ENCODE measurements around the gene IFNA6. TPM values are rescaled to one million over a fixed set of nuclear protein-coding genes. Genes with fewer than 3 reads are reported as not detected.

Gene IFNA6
- total RNA-seq: not detected in 2 replicates

DNA sequence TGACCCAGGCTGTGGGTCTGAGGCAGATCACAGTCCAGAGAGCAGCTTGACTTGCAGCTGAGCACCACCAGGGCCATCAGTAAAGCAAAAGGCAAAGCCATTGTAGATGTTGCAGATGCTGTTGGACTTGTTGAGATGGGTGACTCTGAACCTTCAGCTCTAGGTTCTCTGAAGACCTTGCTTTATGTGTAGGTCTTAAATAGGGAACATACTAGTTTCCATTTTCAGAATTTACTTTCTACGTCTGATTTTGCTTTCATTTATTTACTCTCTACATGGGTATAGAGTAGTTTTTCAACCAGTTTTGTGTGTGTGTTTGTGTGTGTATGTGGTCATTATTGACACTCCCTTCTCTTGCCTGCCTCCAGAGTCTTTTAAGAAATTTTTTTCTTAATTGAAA is at the start of gene IFNA6:
TSS of gene IFNA6 (minus strand) at position 101 of the 400 bp plus-strand sequence. CDS start at position 101, 0 bp downstream.

DNA sequence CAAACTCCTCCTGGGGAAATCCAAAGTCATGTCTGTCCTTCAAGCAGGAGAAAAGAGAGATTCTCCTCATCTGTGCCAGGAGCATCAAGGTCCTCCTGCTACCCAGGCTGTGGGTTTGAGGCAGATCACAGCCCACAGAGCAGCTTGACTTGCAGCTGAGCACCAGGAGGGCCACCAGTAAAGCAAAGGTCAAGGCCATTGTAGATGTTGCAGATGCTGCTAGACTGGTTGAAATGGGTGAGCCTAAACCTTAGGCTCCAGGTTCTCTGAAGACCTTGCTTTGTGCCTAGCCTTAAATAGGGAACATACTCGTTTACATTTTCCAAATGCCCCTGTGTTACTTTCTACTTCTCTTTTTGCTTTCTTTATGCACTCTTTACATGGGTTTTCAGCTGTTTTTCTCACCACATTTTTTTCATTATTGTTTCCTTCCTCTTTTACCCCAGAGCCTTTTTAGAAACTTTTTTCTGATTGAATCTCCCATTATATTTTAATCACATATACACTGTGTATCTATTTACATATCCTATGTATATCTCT is 34.5 kb upstream of the IFNA6 start, which contains the start of gene IFNA2:
TSS of gene IFNA2 (minus strand) at position 268 of the 540 bp plus-strand sequence. CDS start at position 199, 69 bp downstream.

GRCh38 chr9:21367957-21368356 is 17.3 kb upstream of the IFNA6 start, which contains the start of gene IFNA13:
TSS of gene IFNA13 (minus strand) at chr9:21368057. CDS start at chr9:21368010, 47 bp downstream.

DNA sequence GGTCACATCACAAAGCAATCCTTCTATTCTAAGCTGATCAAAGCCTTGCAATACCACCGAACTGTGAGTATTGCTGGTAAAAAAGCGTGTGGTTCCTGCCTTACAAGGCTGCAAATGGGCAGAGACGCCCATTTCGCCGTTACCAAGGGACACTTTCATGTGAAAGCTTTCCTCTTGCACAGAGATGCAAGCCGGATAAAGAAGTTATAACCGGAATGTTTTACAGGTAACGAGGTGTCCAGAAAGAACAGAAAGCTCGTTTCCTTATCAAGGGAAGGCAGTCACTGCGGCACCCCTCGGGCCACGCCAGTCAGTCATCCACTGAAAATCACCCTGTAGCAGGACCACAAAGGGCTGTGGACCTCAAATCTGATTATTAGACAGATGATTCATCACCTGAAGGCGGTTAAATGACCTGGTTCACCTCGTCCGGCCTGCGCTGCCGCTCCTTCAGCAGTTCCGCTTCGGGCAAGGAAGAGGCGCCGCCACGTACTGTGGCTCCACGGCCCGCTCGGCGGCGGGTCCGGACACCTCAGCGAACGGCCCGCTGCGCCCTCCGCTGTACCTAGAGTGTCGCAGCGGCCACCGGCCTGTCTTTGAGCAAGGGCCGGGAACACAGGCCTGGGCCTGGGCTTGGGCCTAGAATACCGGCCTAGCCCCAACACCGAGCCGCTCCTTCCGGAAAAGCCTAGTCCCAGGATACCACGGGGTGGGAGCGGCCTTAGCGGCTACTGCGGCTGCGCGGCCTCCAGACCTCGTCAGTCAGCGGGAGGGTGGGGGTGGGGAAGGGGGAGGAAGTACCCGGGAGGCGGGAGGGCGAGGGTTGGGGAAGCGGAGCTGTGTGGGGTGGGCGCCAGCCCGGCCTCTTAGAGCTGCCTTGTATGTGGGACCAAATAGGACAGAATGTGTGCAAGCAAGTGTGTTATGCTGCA is 15.7 kb downstream of the IFNA6 start, which contains the start of gene KLHL9:
TSS of gene KLHL9 (minus strand) at position 704 of the 932 bp plus-strand sequence. CDS start at position 159, 545 bp downstream.

GRCh38 chr9:21305213-21305612 is 45.5 kb downstream of the IFNA6 start, which contains the start of gene IFNA5:
TSS of gene IFNA5 (minus strand) at chr9:21305313. CDS start at chr9:21305256, 57 bp downstream.

Other genes starting within 250 kb of the IFNA6 start
- not detected in 2 replicates for gene IFNW1, start 209.1 kb downstream of the IFNA6 start, total RNA-seq
- gene IFNA21, start 184.2 kb downstream of the IFNA6 start, total RNA-seq: not detected in 2 replicates
- not detected in 2 replicates for gene IFNA4, start 163.3 kb downstream of the IFNA6 start, total RNA-seq
- not detected in 2 replicates for gene IFNA7, start 148.7 kb downstream of the IFNA6 start, total RNA-seq
- not detected in 2 replicates for gene IFNA10, start 143.7 kb downstream of the IFNA6 start, total RNA-seq
- gene IFNA16, start 133.6 kb downstream of the IFNA6 start, total RNA-seq: not detected in 2 replicates
- not detected in 2 replicates for gene IFNA17, start 122.7 kb downstream of the IFNA6 start, total RNA-seq
- gene IFNA14, start 110.9 kb downstream of the IFNA6 start, total RNA-seq: not detected in 2 replicates
- not detected in 2 replicates for gene IFNA5, start 45.6 kb downstream of the IFNA6 start, total RNA-seq
- 22.7 and 24.3 TPM in 2 replicates for gene KLHL9, start 15.5 kb downstream of the IFNA6 start, total RNA-seq
- not detected in 2 replicates for gene IFNA13, start 17.2 kb upstream of the IFNA6 start, total RNA-seq
- gene IFNA2, start 34.5 kb upstream of the IFNA6 start, total RNA-seq: not detected in 2 replicates
- gene IFNA8, start 58.2 kb upstream of the IFNA6 start, total RNA-seq: not detected in 2 replicates
- gene IFNA1, start 89.6 kb upstream of the IFNA6 start, total RNA-seq: not detected in 2 replicates
- 5.3 and 6.2 TPM in 2 replicates for gene IFNE, start 131.4 kb upstream of the IFNA6 start, total RNA-seq